ENCODE measurements around the gene SPECC1L. TPM values are rescaled to one million over a fixed set of nuclear protein-coding genes. Genes with fewer than 3 reads are reported as not detected.

SPECC1L gene
- total RNA-seq, 6 donors from 2014 or later: 37.7 to 80.6 (median 62.3) TPM

- H3K36me3 ChIP-seq: peaks cover 0 to 28% (median 10%) of the 10 kb centered on the region in 4 donors
- no peak for DNase-seq
- no peak overlapping the region for H3K27ac ChIP-seq
- WGBS, 2 donors: 45 to 63% methylated on average over 2 of the region's 2 CpGs
- TF ChIP-seq EP300 (IDR thresholded peaks at IDR 0.05) (no peak), CTCF (IDR thresholded peaks at IDR 0.05) (no peak), POLR2A (IDR thresholded peaks at IDR 0.05) (no peak), POLR2AphosphoS5 (IDR thresholded peaks at IDR 0.05) (no peak)
- H3K9me3 ChIP-seq: no peaks in the 10 kb centered on the region
- H3K4me1 ChIP-seq: peaks cover 6 to 15% (median 14%) of the 10 kb centered on the region in 4 donors
- no peak overlapping the region for H3K4me3 ChIP-seq
- ATAC-seq (ENCODE audit: low FRiP score in 2 of 2): no peak
- H3K27me3 ChIP-seq: no peaks in the 10 kb centered on the region
These were observed 84.9 kb downstream of the SPECC1L start for GRCh38 chr22:24355574-24355973.

GRCh38 chr22:24357547-24357946 lies 86.9 kb downstream of the SPECC1L start:
- H3K36me3 ChIP-seq: peaks cover 0 to 16% (median 8%) of the 10 kb centered on the region in 4 donors
- no peak for ATAC-seq (ENCODE audit: low FRiP score in 2 of 2)

GRCh38 chr22:24358105-24358836 lies 87.6 kb downstream of the SPECC1L start:
- WGBS, 2 donors: 82 to 87% methylated on average over 8 of the region's 8 CpGs

More at GRCh38 chr22:24357547-24357946, 86.9 kb downstream of the SPECC1L start:
- Histone ChIP-seq H3K9me3 (no peaks in the 10 kb centered on the region), H3K27me3 (no peaks in the 10 kb centered on the region), H3K4me3 (no peak overlapping the region), H3K27ac (peak overlapping the region in 1 of 4 donors; percentile 27), H3K4me1 (peaks cover 13 to 20% (median 17%) of the 10 kb centered on the region in 4 donors)
- no peak for DNase-seq
- no peak for TF ChIP-seq POLR2A (IDR thresholded peaks at IDR 0.05)
- no peak for TF ChIP-seq EP300 (IDR thresholded peaks at IDR 0.05)
- TF ChIP-seq POLR2AphosphoS5 (IDR thresholded peaks at IDR 0.05): no peak
- TF ChIP-seq CTCF (IDR thresholded peaks at IDR 0.05): no peak

GRCh38 chr22:24359452-24360120 lies 89.0 kb downstream of the SPECC1L start:
- TF ChIP-seq CTCF (IDR thresholded peaks at IDR 0.05) (no peak), POLR2AphosphoS5 (IDR thresholded peaks at IDR 0.05) (peak in 1 of 2 donors; percentile 35), POLR2A (IDR thresholded peaks at IDR 0.05) (no peak), EP300 (IDR thresholded peaks at IDR 0.05) (peak in 2 of 4 donors; percentile 19 to 64)
- Histone ChIP-seq H3K36me3 (peaks cover 3 to 24% (median 13%) of the 10 kb centered on the region in 4 donors), H3K27me3 (no peaks in the 10 kb centered on the region), H3K9me3 (no peaks in the 10 kb centered on the region), H3K4me3 (no peak overlapping the region), H3K27ac (peak overlapping the region in 3 of 4 donors; percentile 27 to 68 (median 56)), H3K4me1 (peaks cover 13 to 20% (median 17%) of the 10 kb centered on the region in 4 donors)
- ATAC-seq (ENCODE audit: low FRiP score in 2 of 2) (no peak), DNase-seq (no peak)
- 65 to 68% methylated on average over 5 of the region's 5 CpGs for WGBS, 2 donors

More at GRCh38 chr22:24358105-24358836, 87.6 kb downstream of the SPECC1L start:
- Histone ChIP-seq H3K27ac (peak overlapping the region in 1 of 4 donors; percentile 56), H3K4me3 (no peak overlapping the region), H3K36me3 (peaks cover 0 to 20% (median 9%) of the 10 kb centered on the region in 4 donors), H3K27me3 (no peaks in the 10 kb centered on the region), H3K9me3 (no peaks in the 10 kb centered on the region), H3K4me1 (peaks cover 13 to 20% (median 17%) of the 10 kb centered on the region in 4 donors)
- TF ChIP-seq EP300 (IDR thresholded peaks at IDR 0.05): no peak
- no peak for TF ChIP-seq POLR2AphosphoS5 (IDR thresholded peaks at IDR 0.05)
- TF ChIP-seq CTCF (IDR thresholded peaks at IDR 0.05): no peak
- TF ChIP-seq POLR2A (IDR thresholded peaks at IDR 0.05): no peak
- DNase-seq (no peak), ATAC-seq (ENCODE audit: low FRiP score in 2 of 2) (no peak)

Measured in upper lobe of left lung (tissue), 6 donors.